GM18909 (cell line): Measurements from ENCODE around the gene ITGAX.
"Not testable (repeated sequence)": the region's sequence is repeated elsewhere in the genome, so short reads cannot be mapped to it uniquely, and the experiment has no call there.

Experiments
- ATAC-seq: cut with Tn5 transposase; IDR thresholded peaks from one replicate; pipeline ENCODE4 v1.9.1; 2021; ENCODE audit warnings: mild to moderate bottlenecking; ENCODE audit not compliant: unreplicated experiment, poor library complexity

Gene ITGAX

DNA sequence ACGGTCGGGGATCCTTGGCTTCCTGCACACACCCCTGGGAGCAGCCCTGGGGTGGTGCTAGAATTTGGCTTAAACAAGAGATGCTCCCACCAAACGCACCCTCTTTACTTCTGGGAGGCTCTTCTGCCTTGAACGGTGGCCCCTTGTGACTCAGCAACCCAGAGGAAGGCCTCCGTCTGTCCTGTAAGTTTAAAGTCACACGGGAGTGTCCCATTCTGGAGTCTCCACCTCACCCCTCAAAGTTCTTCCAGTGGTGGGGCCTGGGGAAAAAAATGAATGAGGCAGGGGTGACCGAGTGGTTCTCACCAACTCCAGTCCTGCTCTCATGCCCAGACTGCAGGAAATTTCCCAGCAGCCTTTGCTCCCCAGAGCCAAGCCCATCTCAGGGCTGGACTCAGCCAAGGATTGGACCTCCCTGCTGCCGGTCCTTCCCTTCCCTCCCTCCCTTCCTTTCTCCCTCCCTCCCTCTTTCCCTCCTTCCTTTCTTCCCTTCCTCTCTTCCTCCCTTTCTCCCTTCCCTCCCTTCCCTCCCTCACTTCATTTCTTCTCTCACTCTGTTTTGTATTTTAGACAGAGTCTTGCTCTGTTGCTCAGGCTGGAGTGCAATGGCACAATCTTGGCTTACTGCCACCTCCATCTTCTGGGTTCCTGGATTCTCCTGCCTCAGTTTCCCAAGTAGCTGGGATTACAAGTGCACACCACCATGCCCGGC is 49.5 kb downstream of the ITGAX start:
- no peak for ATAC-seq

DNA sequence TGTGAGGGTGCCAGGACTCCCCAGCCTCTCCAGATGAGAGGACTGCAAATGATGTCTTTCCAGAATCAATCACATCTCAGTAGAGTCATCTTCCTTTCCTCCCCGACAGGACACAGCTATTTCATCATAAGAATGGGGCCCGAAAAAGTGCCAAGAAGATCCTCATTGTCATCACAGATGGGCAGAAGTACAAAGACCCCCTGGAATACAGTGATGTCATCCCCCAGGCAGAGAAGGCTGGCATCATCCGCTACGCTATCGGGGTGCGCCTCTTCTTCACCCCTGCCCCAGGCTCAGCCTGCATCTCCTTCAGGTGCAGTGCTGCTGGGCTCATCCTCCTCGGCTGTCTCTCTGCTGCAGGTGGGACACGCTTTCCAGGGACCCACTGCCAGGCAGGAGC is 52.4 kb downstream of the ITGAX start:
- no peak for ATAC-seq

DNA sequence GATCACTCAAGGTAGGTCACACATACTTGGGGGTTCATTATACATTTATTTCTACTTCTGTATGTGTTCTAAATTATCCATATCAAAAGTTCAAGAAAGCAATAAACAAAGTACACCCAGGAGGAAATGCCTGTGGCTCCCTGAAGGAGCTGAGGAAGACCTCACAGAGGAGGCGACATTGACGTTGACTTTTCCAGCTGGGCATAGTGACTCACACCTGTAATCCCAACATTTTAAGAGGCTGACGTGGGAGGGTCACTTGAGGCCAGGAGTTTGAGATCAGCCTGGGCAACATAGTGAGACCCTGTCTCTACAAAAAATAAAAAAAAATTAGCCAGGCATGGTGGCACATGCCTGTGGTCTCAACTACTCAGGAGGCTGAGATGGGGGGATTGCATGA is 54.5 kb downstream of the ITGAX start:
- ATAC-seq: no peak

DNA sequence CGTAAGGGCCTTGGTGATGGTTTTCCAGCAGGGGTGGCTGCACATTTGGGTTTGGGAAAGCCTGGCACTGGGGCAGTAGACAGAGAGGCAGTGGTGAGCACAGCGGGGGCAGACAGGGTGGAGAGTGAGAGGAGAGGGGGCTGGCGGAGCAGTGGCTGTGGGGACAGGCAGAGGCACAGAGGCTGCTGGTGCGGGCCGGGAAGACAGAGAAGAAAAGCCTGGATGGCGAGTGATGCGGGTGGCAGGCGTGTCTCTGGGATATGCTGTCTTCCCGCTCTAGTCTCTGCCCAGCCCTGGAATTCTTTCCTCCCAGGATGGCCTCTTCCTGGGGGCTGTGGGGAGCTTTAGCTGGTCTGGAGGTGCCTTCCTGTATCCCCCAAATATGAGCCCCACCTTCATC is 55.1 kb downstream of the ITGAX start:
- no peak for ATAC-seq

DNA sequence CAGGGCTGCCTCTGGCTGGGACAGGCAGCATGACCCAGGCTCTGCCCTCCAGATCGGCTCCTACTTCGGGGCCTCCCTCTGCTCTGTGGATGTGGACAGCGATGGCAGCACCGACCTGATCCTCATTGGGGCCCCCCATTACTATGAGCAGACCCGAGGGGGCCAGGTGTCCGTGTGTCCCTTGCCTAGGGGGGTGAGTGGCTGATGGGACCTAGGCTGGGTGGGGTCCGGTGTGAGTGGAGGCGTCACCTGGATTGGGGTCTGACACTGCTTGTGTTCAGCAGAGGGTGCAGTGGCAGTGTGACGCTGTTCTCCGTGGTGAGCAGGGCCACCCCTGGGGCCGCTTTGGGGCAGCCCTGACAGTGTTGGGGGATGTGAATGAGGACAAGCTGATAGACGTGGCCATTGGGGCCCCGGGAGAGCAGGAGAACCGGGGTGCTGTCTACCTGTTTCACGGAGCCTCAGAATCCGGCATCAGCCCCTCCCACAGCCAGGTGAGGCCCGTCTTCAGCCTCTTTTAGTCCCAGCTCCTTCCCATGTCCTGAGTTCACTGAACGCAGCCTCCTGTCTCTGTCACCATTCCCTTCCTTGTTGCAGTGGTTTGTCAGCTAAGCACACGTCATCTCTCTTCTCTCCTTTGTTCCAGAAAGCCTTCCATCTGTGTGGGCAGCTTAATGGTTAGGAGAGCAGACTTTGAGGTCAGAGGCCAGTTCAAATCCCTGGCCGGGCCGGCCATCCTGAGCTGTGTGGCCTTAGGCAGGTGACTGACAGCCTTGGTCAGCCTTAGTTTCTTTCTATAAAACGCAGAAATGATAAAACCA is 56.3 kb downstream of the ITGAX start:
- ATAC-seq: no peak

DNA sequence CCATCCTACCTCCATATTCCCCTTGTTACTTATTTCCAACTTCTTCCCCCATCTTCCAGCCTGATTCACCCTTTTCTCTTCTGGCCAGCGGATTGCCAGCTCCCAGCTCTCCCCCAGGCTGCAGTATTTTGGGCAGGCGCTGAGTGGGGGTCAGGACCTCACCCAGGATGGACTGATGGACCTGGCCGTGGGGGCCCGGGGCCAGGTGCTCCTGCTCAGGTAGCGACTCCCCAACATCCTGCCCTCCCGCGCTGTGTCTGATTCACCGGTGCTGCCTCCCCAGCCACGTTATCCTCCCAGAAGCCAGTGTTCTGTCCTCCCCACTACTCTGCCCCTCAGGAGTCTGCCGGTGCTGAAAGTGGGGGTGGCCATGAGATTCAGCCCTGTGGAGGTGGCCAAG is 57.8 kb downstream of the ITGAX start:
- no peak for ATAC-seq

DNA sequence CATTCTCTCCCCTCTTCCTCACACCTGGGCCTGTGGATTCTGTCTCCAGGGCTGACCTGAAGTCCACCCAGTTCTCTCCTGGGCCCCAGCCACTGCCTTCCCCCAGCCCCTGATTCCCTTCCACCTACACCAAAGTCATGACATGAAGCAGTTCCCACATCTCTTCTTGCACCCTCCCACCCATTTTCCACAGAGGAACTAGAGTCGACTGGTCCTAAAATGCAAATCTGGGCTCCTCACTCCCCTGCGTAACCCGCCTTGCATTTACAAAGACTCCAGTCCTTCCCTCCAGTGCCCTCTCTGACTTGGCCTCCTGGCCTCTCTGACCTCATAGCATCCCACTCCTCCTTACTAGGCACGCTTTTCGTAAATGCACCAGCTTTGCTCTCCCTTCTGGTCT is 58.4 kb downstream of the ITGAX start:
- no peak for ATAC-seq

DNA sequence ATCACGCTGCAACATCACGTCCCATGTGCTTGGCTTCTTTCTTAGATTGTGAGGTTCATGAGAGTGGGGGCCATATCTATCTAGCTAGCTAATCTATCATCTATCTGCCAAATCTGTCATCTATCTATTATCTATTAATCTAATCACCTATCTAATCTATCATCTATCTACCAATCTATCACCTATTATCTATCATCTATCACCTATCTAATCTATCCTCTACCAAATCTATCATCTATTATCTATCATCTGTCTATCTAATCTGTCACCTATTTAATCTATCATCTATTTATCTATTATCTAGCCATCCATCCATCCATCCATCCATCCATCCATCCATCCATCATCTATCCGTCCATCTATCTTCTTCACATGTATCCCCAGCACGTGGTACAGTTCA is 59.0 kb downstream of the ITGAX start:
- ATAC-seq: no peak

DNA sequence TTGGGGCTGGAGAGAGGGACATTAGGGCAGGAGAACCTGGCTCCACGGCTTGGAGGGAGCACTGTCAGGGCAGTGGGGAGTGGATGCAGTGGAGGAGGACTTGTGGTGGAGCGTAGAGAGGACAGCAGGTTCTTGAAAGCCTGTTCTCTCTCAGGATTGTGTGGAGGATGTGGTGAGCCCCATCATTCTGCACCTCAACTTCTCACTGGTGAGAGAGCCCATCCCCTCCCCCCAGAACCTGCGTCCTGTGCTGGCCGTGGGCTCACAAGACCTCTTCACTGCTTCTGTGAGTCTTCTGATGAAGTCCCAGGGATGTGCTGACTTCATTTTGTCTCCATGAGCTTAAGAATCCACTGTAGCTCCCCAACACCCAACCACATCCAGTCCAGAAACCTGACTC is 59.7 kb downstream of the ITGAX start:
- no peak for ATAC-seq

DNA sequence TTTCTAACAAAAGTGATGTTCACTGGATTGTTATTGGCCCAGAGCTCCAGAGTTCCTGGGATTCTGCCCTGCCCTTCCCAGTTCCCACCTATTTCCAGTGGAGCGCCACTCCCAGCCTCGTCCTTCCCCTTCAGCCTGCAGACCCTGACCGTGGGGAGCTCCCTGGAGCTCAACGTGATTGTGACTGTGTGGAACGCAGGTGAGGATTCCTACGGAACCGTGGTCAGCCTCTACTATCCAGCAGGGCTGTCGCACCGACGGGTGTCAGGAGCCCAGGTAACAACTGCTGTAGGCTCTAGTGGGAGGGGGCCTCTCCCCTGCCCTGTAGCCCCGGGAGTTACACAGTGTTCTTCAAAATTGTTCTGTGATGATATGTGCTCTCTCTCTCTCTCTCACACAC is 61.4 kb downstream of the ITGAX start:
- no peak for ATAC-seq

DNA sequence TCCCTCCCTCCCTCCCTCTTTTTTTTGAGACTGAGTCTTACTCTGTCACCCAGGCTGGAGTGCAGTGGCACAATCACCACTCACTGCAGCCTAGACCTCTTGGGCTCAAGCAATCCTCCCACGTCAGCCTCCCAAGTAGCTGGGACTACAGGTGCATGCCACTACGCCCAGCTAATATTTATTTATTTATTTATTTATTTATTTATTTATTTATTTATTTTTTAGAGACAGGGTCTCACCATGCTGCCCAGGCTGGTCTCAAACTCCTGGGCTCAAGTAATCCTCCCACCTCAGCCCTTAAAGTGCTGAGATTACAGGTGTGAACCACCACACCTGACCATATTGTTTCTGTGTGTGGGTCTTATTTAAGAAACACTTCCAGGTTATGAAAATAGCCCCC is 62.1 kb downstream of the ITGAX start:
- not testable (repeated sequence) for ATAC-seq

DNA sequence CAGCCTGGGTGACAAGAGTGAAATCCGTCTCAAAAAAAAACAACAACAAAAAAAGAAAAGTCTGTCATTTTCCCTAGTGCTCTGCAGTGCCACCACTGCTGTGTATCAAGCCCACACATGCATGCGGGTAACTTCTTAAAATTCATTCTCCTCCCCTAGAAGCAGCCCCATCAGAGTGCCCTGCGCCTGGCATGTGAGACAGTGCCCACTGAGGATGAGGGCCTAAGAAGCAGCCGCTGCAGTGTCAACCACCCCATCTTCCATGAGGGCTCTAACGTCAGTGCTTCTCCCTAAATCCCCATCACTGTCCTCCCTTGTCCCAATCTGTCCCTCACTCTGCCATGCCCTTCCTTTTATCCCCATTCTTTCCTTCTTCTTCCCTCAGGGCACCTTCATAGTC is 62.9 kb downstream of the ITGAX start:
- no peak for ATAC-seq

DNA sequence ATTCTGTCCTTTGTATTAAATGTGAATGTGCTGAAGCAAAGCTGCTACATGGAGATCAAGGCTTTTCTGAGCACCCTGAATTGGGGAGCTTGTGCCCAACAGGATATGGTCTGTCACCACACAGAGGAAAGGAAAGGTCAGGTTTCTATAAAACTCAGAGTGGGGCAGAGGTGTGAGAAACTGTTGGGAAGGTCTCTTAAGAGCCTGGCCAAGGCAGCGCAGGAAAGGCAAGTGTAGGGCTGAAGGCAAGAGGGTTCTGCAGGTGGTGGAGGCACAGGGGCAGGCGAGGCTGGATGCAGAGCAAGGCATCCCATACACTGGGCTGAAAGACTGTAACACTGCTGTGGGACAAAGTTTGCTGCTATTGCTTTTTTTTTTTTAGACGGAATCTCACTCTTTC is 65.1 kb downstream of the ITGAX start:
- ATAC-seq: no peak

DNA sequence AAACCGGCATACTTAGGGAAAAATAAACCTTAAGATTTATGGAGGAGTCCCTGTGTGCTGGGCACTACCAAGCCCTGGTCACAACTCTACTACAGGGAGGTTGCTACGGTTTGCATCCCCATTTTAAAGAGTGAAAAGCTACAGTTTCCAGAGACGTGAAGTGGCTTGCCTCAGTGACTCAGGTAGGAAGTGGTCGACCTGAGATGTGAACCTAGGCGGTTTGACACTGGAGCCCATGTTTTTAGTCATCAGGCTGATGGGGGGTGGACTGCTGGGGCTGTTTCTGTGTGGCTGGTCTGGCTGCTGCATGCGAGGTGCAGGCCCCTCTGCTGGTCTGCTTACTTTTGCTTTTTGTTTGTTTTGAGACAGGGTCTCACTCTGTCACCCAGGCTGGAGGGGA is 66.6 kb downstream of the ITGAX start:
- no peak for ATAC-seq

DNA sequence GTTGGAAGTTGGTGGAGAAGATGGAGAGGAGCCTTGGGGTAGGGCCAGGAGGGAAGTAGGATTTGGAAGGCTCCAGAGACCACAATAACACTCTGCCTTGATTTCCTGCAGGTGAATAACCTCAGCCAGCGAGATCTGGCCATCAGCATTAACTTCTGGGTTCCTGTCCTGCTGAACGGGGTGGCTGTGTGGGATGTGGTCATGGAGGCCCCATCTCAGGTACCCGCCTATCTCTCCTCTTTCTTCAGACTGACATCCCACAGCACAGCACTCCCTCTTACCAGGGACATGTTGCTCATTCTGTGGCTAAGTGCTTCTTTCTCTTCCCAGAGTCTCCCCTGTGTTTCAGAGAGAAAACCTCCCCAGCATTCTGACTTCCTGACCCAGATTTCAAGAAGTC is 68.3 kb downstream of the ITGAX start:
- ATAC-seq: no peak

DNA sequence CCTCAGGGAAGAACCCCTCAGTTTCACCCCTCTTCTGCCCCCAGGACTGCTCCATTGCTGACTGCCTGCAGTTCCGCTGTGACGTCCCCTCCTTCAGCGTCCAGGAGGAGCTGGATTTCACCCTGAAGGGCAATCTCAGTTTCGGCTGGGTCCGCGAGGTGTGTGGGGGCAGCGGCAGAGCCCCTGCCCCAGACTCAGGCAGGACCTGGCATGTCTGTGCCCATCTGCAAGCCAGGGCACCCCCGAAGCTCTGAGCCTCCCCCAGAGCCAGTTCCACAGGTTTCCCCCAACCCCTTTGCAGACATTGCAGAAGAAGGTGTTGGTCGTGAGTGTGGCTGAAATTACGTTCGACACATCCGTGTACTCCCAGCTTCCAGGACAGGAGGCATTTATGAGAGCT is 68.8 kb downstream of the ITGAX start:
- ATAC-seq: no peak

DNA sequence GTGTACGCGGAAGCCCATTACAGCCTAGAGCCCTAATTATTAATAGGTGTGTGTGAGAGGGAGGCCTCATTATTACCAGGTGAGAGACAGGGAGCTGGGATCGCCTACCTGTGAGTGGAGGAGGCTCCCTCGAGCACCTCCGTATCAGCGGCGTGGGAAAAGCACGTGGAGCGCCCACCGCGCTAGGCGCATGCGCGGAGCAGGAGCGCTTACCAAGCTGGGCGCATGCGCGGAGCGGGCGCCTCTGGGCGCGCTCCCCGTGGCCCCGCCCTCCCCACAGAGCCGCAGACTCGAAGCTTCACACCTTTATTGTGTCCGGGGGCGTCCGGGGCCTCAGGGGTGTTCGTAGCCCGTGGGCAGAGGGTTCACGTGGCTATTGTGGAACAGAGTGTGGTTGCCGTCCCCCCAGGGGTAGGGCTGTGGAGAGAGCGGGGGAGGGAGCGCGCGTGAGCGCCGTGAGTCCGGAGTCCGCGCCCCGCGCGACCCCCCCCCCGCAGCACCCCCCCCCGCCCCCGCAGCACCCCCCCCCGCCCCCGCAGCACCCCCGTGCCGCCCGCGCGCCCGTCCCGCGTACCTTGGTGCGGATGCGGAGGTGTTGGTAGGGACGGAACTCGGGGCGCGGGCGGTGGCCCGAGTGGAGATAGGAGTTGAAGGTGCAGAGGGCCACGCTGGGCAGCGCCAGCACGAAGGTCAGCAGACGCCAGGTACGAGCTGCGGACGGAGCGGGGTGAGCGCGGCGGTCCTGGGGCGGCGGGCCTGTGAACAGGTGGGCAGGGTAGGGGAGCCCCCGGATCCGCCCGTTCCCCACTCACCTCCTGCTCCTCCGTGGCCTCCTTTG is 72.7 kb downstream of the ITGAX start:
- no peak for ATAC-seq

DNA sequence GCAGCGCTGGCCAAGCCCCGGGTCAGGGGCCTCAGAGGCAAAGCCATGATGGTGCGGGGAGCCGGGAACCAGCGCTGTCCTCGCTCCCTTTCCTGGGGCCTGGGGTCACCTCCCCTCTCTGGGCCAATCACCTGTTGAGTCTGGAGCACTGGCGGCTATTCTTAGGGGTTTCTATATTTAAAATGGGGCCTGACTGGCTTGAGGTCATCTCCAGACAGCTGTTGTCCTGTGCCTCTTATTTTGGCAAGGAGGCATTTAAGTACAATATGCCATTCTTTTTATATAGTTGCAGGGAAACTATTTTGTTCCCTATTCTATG is 73.3 kb downstream of the ITGAX start, which contains the start of gene COX6A2:
Gene COX6A2, minus strand, starts transcription at position 82 of the 319 bp plus-strand sequence. Its CDS starts 35 bp downstream, at position 47.
- ATAC-seq: no peak

DNA sequence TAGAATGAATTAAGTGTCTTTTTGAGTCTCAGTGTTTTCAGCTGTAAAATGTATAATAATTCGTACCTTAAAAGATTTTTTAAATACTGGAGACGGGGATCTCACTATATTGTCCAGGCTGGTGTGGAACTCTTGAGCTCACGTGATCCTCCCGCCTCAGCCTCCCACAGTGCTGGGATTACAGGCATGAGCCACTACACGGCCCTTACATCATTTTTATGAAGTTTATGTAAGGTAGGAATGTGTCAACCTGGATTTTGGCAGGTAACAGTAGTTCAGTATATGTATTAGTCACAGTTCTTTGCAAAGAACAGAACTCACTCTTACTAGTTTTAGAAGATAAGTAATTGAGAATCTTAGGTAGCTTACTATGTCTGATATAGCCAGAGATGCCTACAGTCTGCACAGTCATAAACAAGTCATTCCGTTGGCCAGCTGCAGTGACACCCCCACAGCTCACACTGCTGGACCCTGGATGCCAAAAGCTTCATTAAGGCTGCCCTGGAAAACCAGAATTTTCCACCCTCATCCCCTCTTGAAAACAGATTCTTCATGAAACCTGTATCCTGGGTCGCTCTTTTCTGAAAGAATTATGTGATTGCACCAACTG is 73.8 kb downstream of the ITGAX start:
- no peak for ATAC-seq

DNA sequence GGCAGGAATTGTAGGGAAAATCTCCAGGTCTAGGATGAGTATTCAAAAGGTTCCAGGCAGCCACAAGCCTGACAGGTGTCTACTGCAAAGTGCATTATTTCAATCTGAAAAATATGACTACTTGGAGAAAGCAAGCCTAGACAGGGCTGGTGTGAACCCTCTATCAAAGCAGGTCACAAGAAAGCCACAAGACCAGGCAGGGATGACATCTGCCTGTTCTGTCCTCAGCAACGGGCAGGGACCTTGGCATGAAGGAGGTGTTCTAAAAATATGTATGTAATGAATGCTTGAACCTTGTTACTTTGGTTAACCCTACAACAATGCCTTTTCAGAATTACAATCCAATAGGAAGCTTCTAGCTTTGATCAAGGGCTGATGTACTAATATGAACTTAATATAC is 74.3 kb downstream of the ITGAX start:
- ATAC-seq: no peak

DNA sequence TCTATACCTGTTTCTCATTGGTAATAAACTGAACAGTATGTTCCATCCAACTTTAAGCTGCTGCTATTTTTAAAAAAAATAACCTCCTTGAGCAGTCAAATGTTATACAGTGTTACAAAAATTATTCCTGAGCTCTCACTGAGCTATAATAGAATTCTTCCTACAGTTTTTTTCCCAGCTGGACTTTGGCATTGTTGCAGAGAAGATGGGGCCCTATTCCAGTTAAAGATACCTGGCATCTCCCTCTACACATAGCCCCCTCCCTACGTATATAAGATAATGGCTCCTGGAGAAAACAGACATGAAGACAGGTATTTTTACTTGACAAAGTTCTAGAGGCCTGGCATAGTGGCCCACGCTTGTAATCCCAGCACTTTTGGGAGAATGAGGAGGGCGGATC is 74.8 kb downstream of the ITGAX start:
- no peak for ATAC-seq
